T-cell (primary cell): ENCODE results near the gene TENM4. TPM values are rescaled to one million over a fixed set of nuclear protein-coding genes. Genes with fewer than 3 reads are reported as not detected.

Experiments used
- ATAC-seq, 4 experiments: fragments of 200-7000 bp in 3 of 4; fragments of 150-1000 bp in 1 of 4; cut with Tn5 transposase; replicated peaks in 1 of 4; 1 replicate in 3 of 4; 2 replicates in 1 of 4; pipeline ENCODE4 v1.10.0; 2021; ENCODE audit warnings: moderate library complexity in 3 of 4, mild to moderate bottlenecking in 2 of 4, moderate number of reproducible peaks in 1 of 4
- CTCF ChIA-PET, 2 donors: fragments of 300-600 bp; sonication (Branson Sonifier 250); formaldehyde crosslinking; loops; one replicate each; lab custom pipeline; 2022; ENCODE audit warnings: antibody characterized with exemption in 2 of 2; lab: Charles Lee
- POLR2A ChIA-PET, 2 donors: fragments of 300-600 bp; sonication (Branson Sonifier 250); formaldehyde crosslinking; loops; one replicate each; lab custom pipeline; 2022; ENCODE audit warnings: antibody characterized with exemption in 2 of 2; lab: Charles Lee
- DNase-seq, 35 experiments: peaks; one replicate each; pipeline versions ENCODE4 v3.0.0 to v3.0.0-alpha.2; 2013 to 2023
- H3K27ac ChIP-seq: one replicate; pipeline ENCODE4 v1.5.1; 2013; ENCODE audit warnings: low read length
- H3K27me3 ChIP-seq, 2 experiments: replicated peaks in 1 of 2; 1 replicate in 1 of 2; 2 replicates in 1 of 2; pipeline versions ENCODE4 v1.6.1 to v1.7.0; 2013; ENCODE audit warnings: low read length in 1 of 2, mixed read lengths in 1 of 2; ENCODE audit not compliant: control insufficient read depth in 2 of 2, insufficient read depth in 2 of 2; ENCODE audit errors: extremely low read depth in 1 of 2
- H3K36me3 ChIP-seq, 2 donors: 1 replicate in 1 of 2; 2 replicates in 1 of 2; pipeline versions ENCODE4 v1.6.1 to v1.7.0; 2013; ENCODE audit warnings: low read length in 1 of 2; ENCODE audit not compliant: control insufficient read depth in 2 of 2, insufficient read depth in 1 of 2; ENCODE audit errors: extremely low read depth in 1 of 2
- H3K4me1 ChIP-seq, 2 experiments: 1 replicate in 1 of 2; 2 replicates in 1 of 2; pipeline versions ENCODE4 v1.6.1 to v1.7.0; 2013; ENCODE audit warnings: low read length in 2 of 2, mixed read lengths in 1 of 2; ENCODE audit not compliant: insufficient read depth in 2 of 2, control insufficient read depth in 1 of 2; ENCODE audit errors: extremely low read depth in 1 of 2
- H3K4me3 ChIP-seq, 2 donors: 1 replicate in 1 of 2; 2 replicates in 1 of 2; pipeline versions ENCODE4 v1.5.1 to v1.7.0; 2013; ENCODE audit warnings: mild to moderate bottlenecking in 2 of 2, low read length in 1 of 2, moderate library complexity in 1 of 2; ENCODE audit not compliant: control insufficient read depth in 1 of 2; ENCODE audit errors: extremely low read depth in 1 of 2
- H3K9me3 ChIP-seq: 2 replicates; pipeline ENCODE4 v1.7.0; 2013
- H3K27ac Mint-ChIP-seq, 2 donors: one replicate each; pipeline ENCODE4 v1.8.0; 2020 to 2021; ENCODE audit warnings: mild to moderate bottlenecking in 2 of 2, mixed read lengths in 2 of 2
- H3K27me3 Mint-ChIP-seq, 2 donors: one replicate each; pipeline ENCODE4 v1.8.0; 2021 to 2022; ENCODE audit warnings: mixed read lengths in 2 of 2
- H3K36me3 Mint-ChIP-seq: one replicate; pipeline ENCODE4 v1.8.0; 2021; ENCODE audit warnings: mixed read lengths
- H3K4me1 Mint-ChIP-seq, 3 donors: one replicate each; pipeline ENCODE4 v1.8.0; 2020 to 2022; ENCODE audit warnings: mixed read lengths in 3 of 3, mild to moderate bottlenecking in 1 of 3
- H3K4me3 Mint-ChIP-seq, 3 donors: one replicate each; pipeline ENCODE4 v1.8.0; 2020 to 2022; ENCODE audit warnings: mild to moderate bottlenecking in 3 of 3, mixed read lengths in 3 of 3, moderate library complexity in 3 of 3
- H3K9me3 Mint-ChIP-seq, 3 donors: one replicate each; pipeline ENCODE4 v1.8.0; 2020 to 2022; ENCODE audit warnings: mixed read lengths in 3 of 3
- WGBS: methylation state at CpG from one replicate; pipeline ENCODE4 v1.1.5; 2013; ENCODE audit warnings: missing lambda C conversion rate; ENCODE audit not compliant: insufficient coverage; 5-methylcytosine and 5-hydroxymethylcytosine counted together
- total RNA-seq, 35 experiments: library from RNA in 6 of 35; stranded (reverse) in 6 of 35; fragments of 120-200 nt in 1 of 35; gene quantifications; one replicate each; pipeline versions ENCODE4 v1.2.1 to v1.2.4 and lab custom pipeline; 2013 to 2026

TENM4 gene
- total RNA-seq, 5 donors from 2014 or later (not counting 1 experiment from before 2014, with no cell fraction given) = 0.03 to 0.35 (median 0.03) TPM; not detected in 2

DNA sequence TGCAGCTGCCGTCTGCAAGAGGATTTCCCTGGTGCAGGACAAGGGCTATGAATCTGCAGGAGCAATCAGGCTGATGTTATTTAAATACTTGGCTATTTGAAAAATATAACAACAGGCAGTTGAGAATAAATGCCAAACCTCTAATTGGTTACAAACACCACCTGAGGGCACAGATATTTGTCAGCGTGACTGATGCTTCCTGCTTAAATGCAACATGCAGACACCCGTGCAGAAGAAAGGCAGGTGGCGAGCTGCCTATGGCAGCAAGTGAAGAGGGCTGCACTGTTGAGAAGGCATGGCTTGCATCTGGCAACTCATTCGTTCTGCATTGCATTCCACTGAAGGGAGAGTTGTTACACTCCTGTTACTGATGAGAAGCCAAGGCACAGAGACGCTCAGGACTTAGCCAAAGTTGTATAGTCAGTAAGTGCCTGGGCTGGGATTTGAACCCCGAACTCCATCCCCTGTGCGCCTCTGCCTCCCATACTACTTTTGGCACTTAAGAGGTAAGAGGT, 350.6 kb downstream of the TENM4 start:
- no peaks in the 10 kb centered on the region for H3K36me3 Mint-ChIP-seq
- H3K9me3 Mint-ChIP-seq = peaks cover 0 to 4% (median 0%) of the 10 kb centered on the region in 3 donors
- H3K27me3 Mint-ChIP-seq = peaks cover 0 to 8% of the 10 kb centered on the region in 2 donors
- H3K27ac ChIP-seq = no peak overlapping the region
- H3K4me1 Mint-ChIP-seq = no peaks in the 10 kb centered on the region
- 62% methylated on average over 4 of the region's 8 CpGs for WGBS
- H3K4me3 Mint-ChIP-seq = no peak overlapping the region
- H3K36me3 ChIP-seq = no peaks in the 10 kb centered on the region
- H3K27ac Mint-ChIP-seq = no peak overlapping the region
- no peak overlapping the region for H3K4me3 ChIP-seq
- H3K4me1 ChIP-seq = no peaks in the 10 kb centered on the region
- H3K9me3 ChIP-seq = no peaks in the 10 kb centered on the region
- H3K27me3 ChIP-seq = peaks cover 0 to 11% of the 10 kb centered on the region in 2 experiments
- ATAC-seq (no peak), DNase-seq (no peak)
- CTCF ChIA-PET = no interaction called here
- POLR2A ChIA-PET = no interaction called here

DNA sequence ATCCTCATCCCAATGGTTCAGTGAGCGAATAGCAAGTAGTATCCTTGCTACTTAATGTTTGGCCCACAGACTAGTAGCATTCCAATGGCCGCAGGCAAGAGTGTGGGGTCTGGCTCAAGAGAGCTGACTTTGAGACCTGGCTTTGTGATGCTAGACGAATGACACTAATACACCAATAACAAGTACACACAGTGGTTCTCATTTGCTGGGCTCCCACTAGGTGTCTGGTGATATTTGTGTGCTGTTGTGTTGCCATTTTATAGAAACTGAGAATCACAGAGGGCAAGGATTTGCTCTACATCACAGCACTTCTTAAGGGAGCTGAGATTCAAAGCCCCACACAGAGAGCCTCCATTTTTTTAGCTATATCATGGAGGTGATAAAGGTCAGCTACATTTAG, 351.2 kb downstream of the TENM4 start:
- ATAC-seq = no peak
- no peaks in the 10 kb centered on the region for H3K36me3 ChIP-seq
- WGBS = 71% methylated on average over 2 of the region's 3 CpGs
- H3K4me3 ChIP-seq = no peak overlapping the region
- peaks cover 0 to 5% of the 10 kb centered on the region in 2 experiments for H3K27me3 ChIP-seq
- Mint-ChIP-seq H3K36me3 (no peaks in the 10 kb centered on the region), H3K4me1 (no peaks in the 10 kb centered on the region), H3K9me3 (peaks cover 0 to 4% (median 0%) of the 10 kb centered on the region in 3 donors), H3K4me3 (no peak overlapping the region), H3K27ac (no peak overlapping the region), H3K27me3 (peaks cover 0 to 8% of the 10 kb centered on the region in 2 donors)
- CTCF ChIA-PET = no interaction called here
- POLR2A ChIA-PET = interaction anchor here in 1 of 2 donors (0.5 kb wide), 1 partner anchor 66 kb away, joined by 3 read pairs; no protein-coding TSS in a partner anchor
- H3K4me1 ChIP-seq = no peaks in the 10 kb centered on the region
- DNase-seq = no peak
- H3K27ac ChIP-seq = no peak overlapping the region
- no peaks in the 10 kb centered on the region for H3K9me3 ChIP-seq

DNA sequence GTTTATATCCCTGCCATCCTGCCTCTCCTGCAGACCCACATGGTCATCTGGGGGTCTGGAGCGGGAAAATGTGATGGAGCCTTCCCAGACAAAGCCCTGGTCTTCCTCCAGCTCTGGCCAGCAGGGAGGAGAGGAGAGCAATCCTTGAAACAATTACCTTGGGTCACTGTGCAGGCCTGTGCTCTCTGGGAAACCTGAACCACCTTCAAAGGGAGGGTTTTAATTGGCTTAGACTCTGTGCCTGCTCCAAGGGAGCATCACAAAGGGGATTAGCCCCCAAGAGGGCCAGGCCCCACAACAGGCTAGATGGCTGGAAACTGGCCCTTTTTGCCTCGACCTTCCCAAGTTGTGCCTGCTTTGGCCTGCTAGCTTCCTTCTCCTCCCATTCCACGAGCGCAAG, 351.9 kb downstream of the TENM4 start:
- no peaks in the 10 kb centered on the region for H3K4me1 ChIP-seq
- Mint-ChIP-seq H3K4me3 (no peak overlapping the region), H3K9me3 (peaks cover 0 to 4% (median 0%) of the 10 kb centered on the region in 3 donors), H3K4me1 (no peaks in the 10 kb centered on the region), H3K27ac (no peak overlapping the region), H3K27me3 (peaks cover 0 to 8% of the 10 kb centered on the region in 2 donors), H3K36me3 (no peaks in the 10 kb centered on the region)
- WGBS = 40% methylated on average over 1 of the region's 4 CpGs
- ChIA-PET POLR2A (no interaction called here), CTCF (no interaction called here)
- H3K27ac ChIP-seq = no peak overlapping the region
- no peak overlapping the region for H3K4me3 ChIP-seq
- H3K9me3 ChIP-seq = no peaks in the 10 kb centered on the region
- H3K27me3 ChIP-seq = peaks cover 0 to 2% of the 10 kb centered on the region in 2 experiments
- no peak for ATAC-seq
- DNase-seq = no peak
- H3K36me3 ChIP-seq = no peaks in the 10 kb centered on the region

DNA sequence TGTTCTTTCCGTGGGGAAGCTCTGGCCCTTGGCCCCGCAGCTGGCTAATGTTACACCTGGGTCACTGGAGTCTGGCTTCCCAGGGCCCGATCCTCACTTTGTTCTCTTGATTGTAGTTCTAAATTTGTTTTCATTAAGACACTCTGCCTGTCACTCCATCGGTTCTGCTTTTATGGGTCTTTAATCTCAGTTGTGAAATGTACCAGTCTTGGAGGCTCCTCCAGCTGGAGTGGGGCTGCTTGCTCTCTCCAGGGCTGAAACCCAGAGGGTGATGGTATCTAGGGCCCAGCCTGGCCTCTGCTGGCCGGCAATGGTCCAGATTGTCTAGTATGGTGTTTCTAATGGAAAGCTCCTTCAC, 352.9 kb downstream of the TENM4 start:
- no peaks in the 10 kb centered on the region for H3K36me3 Mint-ChIP-seq
- ATAC-seq (no peak), DNase-seq (no peak)
- Histone ChIP-seq H3K4me1 (no peaks in the 10 kb centered on the region), H3K27me3 (peaks cover 0 to 2% of the 10 kb centered on the region in 2 experiments), H3K27ac (no peak overlapping the region), H3K9me3 (no peaks in the 10 kb centered on the region), H3K4me3 (no peak overlapping the region), H3K36me3 (no peaks in the 10 kb centered on the region)
- no peak overlapping the region for H3K27ac Mint-ChIP-seq
- peaks cover 0 to 4% (median 0%) of the 10 kb centered on the region in 3 donors for H3K9me3 Mint-ChIP-seq
- no peaks in the 10 kb centered on the region for H3K4me1 Mint-ChIP-seq
- H3K4me3 Mint-ChIP-seq = no peak overlapping the region
- CTCF ChIA-PET = no interaction called here
- POLR2A ChIA-PET = no interaction called here
- WGBS = 61% methylated on average over 3 of the region's 5 CpGs
- peaks cover 0 to 8% of the 10 kb centered on the region in 2 donors for H3K27me3 Mint-ChIP-seq

DNA sequence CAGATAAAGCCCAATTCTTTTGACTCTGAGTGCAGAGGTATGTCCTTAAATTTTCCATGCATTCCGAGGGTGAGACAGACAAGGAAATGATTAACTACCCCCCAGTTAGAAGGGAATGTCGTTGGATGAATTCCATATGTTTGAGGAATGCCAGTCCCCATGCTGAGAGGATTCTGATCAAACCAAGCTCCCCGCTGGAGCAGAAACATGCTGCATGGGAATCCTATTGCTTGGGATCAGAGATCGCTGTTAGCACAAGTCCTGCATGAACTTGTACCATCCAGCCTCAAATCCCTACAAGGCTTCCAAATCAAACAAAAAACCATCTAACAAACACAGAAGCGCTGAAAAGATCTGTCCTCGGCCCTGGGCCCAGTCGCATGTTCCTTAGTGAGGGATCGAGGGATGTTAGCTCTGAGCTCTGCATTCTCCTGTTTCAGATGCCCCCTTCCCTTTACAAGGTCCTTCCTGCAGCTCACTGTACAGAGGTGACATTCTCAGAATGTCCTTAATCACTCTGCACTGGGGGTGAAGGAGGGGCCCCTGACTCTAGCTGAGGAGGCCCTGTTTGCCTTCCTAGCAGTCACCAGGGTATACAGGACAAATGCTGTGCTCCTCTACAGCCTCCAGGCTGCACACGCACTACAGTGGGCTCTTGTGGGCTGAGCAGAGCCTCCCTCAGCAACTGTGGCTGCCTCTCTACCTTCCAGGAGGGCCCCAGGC, 353.4 kb downstream of the TENM4 start:
- H3K4me1 Mint-ChIP-seq = no peaks in the 10 kb centered on the region
- H3K27ac Mint-ChIP-seq = no peak overlapping the region
- Histone ChIP-seq H3K4me3 (no peak overlapping the region), H3K27me3 (peaks cover 0 to 2% of the 10 kb centered on the region in 2 experiments), H3K4me1 (no peaks in the 10 kb centered on the region), H3K27ac (no peak overlapping the region), H3K36me3 (no peaks in the 10 kb centered on the region), H3K9me3 (no peaks in the 10 kb centered on the region)
- ATAC-seq (no peak), DNase-seq (no peak)
- ChIA-PET POLR2A (no interaction called here), CTCF (no interaction called here)
- H3K4me3 Mint-ChIP-seq = no peak overlapping the region
- no peaks in the 10 kb centered on the region for H3K36me3 Mint-ChIP-seq
- H3K9me3 Mint-ChIP-seq = peaks cover 0 to 4% (median 0%) of the 10 kb centered on the region in 3 donors
- H3K27me3 Mint-ChIP-seq = peaks cover 0 to 8% of the 10 kb centered on the region in 2 donors
- WGBS = 77% methylated on average over 6 of the region's 9 CpGs

DNA sequence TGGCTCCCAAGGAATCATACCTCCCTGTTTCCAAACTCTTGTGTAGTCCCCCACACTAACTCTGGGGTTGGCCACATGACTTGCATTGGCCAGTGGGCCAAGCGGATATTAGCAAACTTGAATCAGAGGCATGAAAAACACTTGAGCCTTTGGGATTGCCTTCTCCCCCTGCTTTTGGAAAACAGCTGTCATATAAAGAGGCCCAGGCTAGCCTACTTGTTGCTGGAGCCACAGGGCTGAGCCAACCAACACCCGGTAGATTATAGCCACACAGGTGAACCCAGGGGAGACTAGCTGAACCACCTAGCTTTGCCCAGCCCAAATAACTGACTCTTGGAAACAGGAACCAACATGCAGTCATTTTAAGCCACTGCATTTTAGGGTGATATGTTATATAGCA, 354.8 kb downstream of the TENM4 start:
- ChIA-PET CTCF (no interaction called here), POLR2A (no interaction called here)
- Mint-ChIP-seq H3K27ac (no peak overlapping the region), H3K27me3 (no peaks in the 10 kb centered on the region), H3K4me1 (no peaks in the 10 kb centered on the region), H3K36me3 (no peaks in the 10 kb centered on the region), H3K4me3 (no peak overlapping the region), H3K9me3 (no peaks in the 10 kb centered on the region)
- no peaks in the 10 kb centered on the region for H3K36me3 ChIP-seq
- H3K4me3 ChIP-seq = no peak overlapping the region
- H3K27me3 ChIP-seq = peaks cover 0 to 2% of the 10 kb centered on the region in 2 experiments
- no peak overlapping the region for H3K27ac ChIP-seq
- H3K9me3 ChIP-seq = no peaks in the 10 kb centered on the region
- DNase-seq = no peak
- no peak for ATAC-seq
- no peaks in the 10 kb centered on the region for H3K4me1 ChIP-seq
- 100% methylated on average over 1 of the region's 2 CpGs for WGBS
